GM19351 (cell line): ENCODE data around the gene ZNF582.
"Not testable (repeated sequence)": the region's sequence is repeated elsewhere in the genome, so short reads cannot be mapped to it uniquely, and the experiment has no call there.

ENCODE experiments used
- ATAC-seq: cut with Tn5 transposase; IDR thresholded peaks from one replicate; pipeline ENCODE4 v1.9.1; 2021; ENCODE audit warnings: mild to moderate bottlenecking, moderate library complexity; ENCODE audit not compliant: unreplicated experiment

The ZNF582 gene

DNA sequence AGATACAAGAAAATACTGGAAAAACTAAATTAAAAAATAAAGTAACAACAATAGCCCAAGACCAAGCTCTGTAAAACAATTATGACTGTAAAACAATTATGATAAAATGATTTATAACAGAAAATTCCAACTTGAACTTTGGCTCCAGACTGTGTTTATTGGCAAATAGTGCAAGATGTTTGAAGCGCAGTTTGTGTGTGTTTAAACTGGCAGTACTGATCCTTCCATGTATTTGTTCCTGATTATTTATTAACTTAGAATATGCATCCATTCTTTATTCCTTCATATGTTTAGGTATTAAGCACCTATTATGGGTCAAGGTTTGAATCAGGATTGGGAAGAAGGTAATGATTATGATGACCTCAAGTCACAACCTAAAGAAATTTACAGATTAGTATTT is 37.8 kb downstream of the ZNF582 start:
- ATAC-seq: no peak

DNA sequence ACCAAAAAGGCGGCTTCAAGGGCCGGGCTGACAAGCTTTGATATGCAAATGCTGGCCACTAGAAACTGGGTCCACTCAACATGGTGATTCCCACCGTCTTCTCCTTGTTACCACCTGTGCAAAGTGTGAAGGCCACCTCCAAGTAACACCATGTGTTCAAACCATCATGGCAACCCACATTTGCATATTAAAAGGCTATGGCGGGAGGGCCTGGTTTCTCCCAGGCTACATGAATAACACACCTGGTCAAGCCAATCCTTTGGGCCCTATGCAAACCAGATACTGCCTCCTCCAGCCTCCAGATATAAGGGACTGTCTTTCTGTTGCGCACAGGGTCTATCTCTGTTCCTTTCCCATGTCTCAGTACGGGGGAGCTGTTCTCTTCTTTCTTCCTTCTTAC is 42.1 kb downstream of the ZNF582 start:
- ATAC-seq: no peak

GRCh38 chr19:56350416-56351045 is 42.8 kb downstream of the ZNF582 start:
- no peak for ATAC-seq

GRCh38 chr19:56348289-56348877 is 45.0 kb downstream of the ZNF582 start:
- ATAC-seq: no peak

- ATAC-seq: no peak
Observed at GRCh38 chr19:56347163-56347778, 46.1 kb downstream of the ZNF582 start.

GRCh38 chr19:56341948-56342347 is 51.4 kb downstream of the ZNF582 start:
- no peak for ATAC-seq

- not testable (repeated sequence) for ATAC-seq
Observed at GRCh38 chr19:56339031-56339430, 54.3 kb downstream of the ZNF582 start.

- ATAC-seq: not testable (repeated sequence)
Observed at GRCh38 chr19:56337077-56337476, 56.3 kb downstream of the ZNF582 start.

- ATAC-seq: not testable (repeated sequence)
Observed at GRCh38 chr19:56335371-56335770, 58.0 kb downstream of the ZNF582 start.

- ATAC-seq: no peak
Observed at GRCh38 chr19:56333506-56333905, 59.8 kb downstream of the ZNF582 start.
